AG04449 (cell line): ENCODE results near the gene PTPRH.

ENCODE experiments used
- CTCF ChIA-PET: fragments of 350-600 bp; formaldehyde crosslinking; extraction: SDS; loops from one replicate; lab custom pipeline; 2021; ENCODE audit warnings: antibody characterized with exemption; lab: Yijun Ruan, JAX
- POLR2A ChIA-PET: fragments of 400-600, 350-600 bp; formaldehyde crosslinking; extraction: SDS; loops from one replicate; lab custom pipeline; 2020; ENCODE audit warnings: antibody characterized with exemption, inconsistent platforms; lab: Yijun Ruan, JAX
- DNase-seq: peaks from one replicate; pipeline ENCODE4 v3.0.0-alpha.2; 2010; ENCODE audit warnings: low read depth, low spot score
- H3K4me3 ChIP-seq: 2 replicates; pipeline ENCODE4 v1.5.1; 2011; ENCODE audit warnings: low read depth, mild to moderate bottlenecking, control low read depth, low read length
- CTCF ChIP-seq: IDR thresholded peaks from one replicate; pipeline ENCODE4 v1.5.1; 2011; ENCODE audit warnings: mild to moderate bottlenecking, moderate library complexity, low read length, control low read depth, inconsistent platforms; ENCODE audit not compliant: insufficient read depth; ENCODE audit errors: missing control alignments

Gene PTPRH

GRCh38 chr19:55208880-55209692, at the start of gene PTPRH:
TSS of gene PTPRH (minus strand) at chr19:55209501. CDS start at chr19:55209433, 68 bp downstream.
- no peak for TF ChIP-seq CTCF
- ChIA-PET CTCF (interaction anchor here (1.0 to 1.5 kb wide), 3 partner anchors 8 to 54 kb away, joined by 3 to 4 read pairs (median 3); no protein-coding TSS in a partner anchor), POLR2A (no interaction called here)
- DNase-seq: no peak
- H3K4me3 ChIP-seq: no peak within 1 kb of the TSS

GRCh38 chr19:55258476-55258827, 49.2 kb upstream of the PTPRH start:
- H3K4me3 ChIP-seq: peak overlapping the region; percentile 92
- DNase-seq: no peak
- TF ChIP-seq CTCF: no peak
- POLR2A ChIA-PET: interaction anchor here (0.9 to 2.3 kb wide), 7 partner anchors 22 to 160 kb away, joined by 3 to 22 read pairs (median 7); partner anchors contain the start of genes HSPBP1, KMT5C and UBE2S
- CTCF ChIA-PET: interaction anchor here (1.0 kb wide), 1 partner anchor 36 kb away, joined by 3 read pairs; no protein-coding TSS in a partner anchor

- POLR2A ChIA-PET: interaction anchor here (0.9 to 1.4 kb wide), 3 partner anchors 11 to 149 kb away, joined by 3 to 6 read pairs (median 4); partner anchors contain the start of gene UBE2S
- no peak for DNase-seq
- peak overlapping the region; percentile 92 for H3K4me3 ChIP-seq
- TF ChIP-seq CTCF: no peak
- CTCF ChIA-PET: interaction anchor here (1.8 kb wide), 1 partner anchor 14 kb away, joined by 4 read pairs; no protein-coding TSS in a partner anchor
Measured at GRCh38 chr19:55257461-55258420, 48.4 kb upstream of the PTPRH start.

- DNase-seq: no peak
- ChIA-PET CTCF (interaction anchor here (0.7 to 2.1 kb wide), 5 partner anchors 13 to 168 kb away, joined by 3 to 8 read pairs (median 4); no protein-coding TSS in a partner anchor), POLR2A (interaction anchor here (1.0 to 1.4 kb wide), 2 partner anchors 9 to 150 kb away, joined by 3 to 6 read pairs; partner anchors contain the start of gene UBE2S)
Measured at GRCh38 chr19:55256562-55257460, 47.5 kb upstream of the PTPRH start.

More at GRCh38 chr19:55256562-55257460, 47.5 kb upstream of the PTPRH start:
- peak overlapping the region; percentile 92 for H3K4me3 ChIP-seq
- TF ChIP-seq CTCF: no peak
